ENCODE results near the gene RPS25.
"Not testable (repeated sequence)": the region's sequence is repeated elsewhere in the genome, so short reads cannot be mapped to it uniquely, and the experiment has no call there.

RPS25 gene

GRCh38 chr11:119038884-119039283 is 20.7 kb upstream of the RPS25 start:
- H3K27me3 ChIP-seq (ENCODE audit: insufficient read depth, insufficient read length): no peaks in the 10 kb centered on the region

DNA sequence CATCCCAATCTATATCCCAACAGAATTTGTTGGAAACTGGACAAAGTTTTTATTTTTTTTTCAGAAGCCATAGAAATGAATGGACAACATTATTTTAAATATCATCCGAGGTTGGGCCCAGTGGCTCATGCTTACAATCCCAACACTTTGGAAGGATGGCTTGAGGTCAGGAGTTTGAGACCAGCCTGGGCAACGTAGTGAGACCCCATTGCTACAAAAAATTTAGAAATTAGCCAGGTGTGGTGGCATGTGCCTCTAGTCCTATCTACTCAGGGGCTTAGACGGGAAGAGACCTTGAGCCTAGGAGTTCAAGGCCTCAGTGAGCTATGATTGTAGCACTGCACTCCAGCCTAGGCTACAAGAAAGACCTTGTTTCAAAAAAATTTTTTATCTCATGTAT is 16.7 kb upstream of the RPS25 start:
- no peak overlapping the region for H3K9ac ChIP-seq (ENCODE audit: insufficient read length, low read depth)
- no peaks in the 10 kb centered on the region for H3K27me3 ChIP-seq (ENCODE audit: insufficient read depth, insufficient read length)
- no peaks in the 10 kb centered on the region for H3K36me3 ChIP-seq (ENCODE audit: insufficient read depth, insufficient read length, low read length)
- no peaks in the 10 kb centered on the region for H3K4me1 ChIP-seq (ENCODE audit: insufficient read depth, insufficient read length)
- DNase-seq (ENCODE audit: low read depth, low spot score): no peak
- H3K4me3 ChIP-seq (ENCODE audit: insufficient read length, low read depth): no peak overlapping the region
- no peaks in the 10 kb centered on the region for H3K9me3 ChIP-seq (ENCODE audit: insufficient read depth, low read length)
- TF ChIP-seq SUZ12 (IDR thresholded peaks at IDR 0.05; ENCODE audit: extremely low read depth, insufficient read depth, insufficient read length) (no peak), ZNF274 (IDR thresholded peaks at IDR 0.05; ENCODE audit: low read depth, low read length) (no peak), YY1 (IDR thresholded peaks at IDR 0.05; ENCODE audit: insufficient read depth, insufficient read length) (no peak)

More at GRCh38 chr11:119038884-119039283, 20.7 kb upstream of the RPS25 start:
- H3K4me1 ChIP-seq (ENCODE audit: insufficient read depth, insufficient read length): no peaks in the 10 kb centered on the region
- H3K36me3 ChIP-seq (ENCODE audit: insufficient read depth, insufficient read length, low read length): no peaks in the 10 kb centered on the region
- H3K9me3 ChIP-seq (ENCODE audit: insufficient read depth, low read length): no peaks in the 10 kb centered on the region
- H3K9ac ChIP-seq (ENCODE audit: insufficient read length, low read depth): no peak overlapping the region
- no peak for DNase-seq (ENCODE audit: low read depth, low spot score)
- TF ChIP-seq ZNF274 (IDR thresholded peaks at IDR 0.05; ENCODE audit: low read depth, low read length) (no peak), SUZ12 (IDR thresholded peaks at IDR 0.05; ENCODE audit: extremely low read depth, insufficient read depth, insufficient read length) (no peak)
- no peak overlapping the region for H3K4me3 ChIP-seq (ENCODE audit: insufficient read length, low read depth)

DNA sequence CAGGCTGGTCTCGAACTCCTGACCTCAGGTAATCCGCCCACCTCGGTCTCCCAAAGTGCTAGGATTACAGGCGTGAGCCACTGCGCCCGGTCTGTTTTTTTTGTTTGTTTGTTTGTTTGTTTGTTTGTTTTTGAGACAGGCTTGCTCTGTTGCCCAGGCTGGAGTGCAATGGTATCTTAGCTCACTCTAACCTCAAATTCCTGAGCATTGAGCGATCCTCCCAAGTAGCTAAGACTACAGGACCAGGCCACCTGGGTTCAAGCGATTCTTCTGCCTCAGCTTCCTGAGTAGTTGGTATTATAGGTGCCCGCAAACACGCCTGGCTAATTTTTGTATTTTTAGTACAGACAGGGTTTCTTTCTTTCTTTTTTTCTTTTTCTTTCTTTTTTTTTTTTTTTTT is 15.3 kb upstream of the RPS25 start:
- H3K4me1 ChIP-seq (ENCODE audit: insufficient read depth, insufficient read length); H3K4me3 ChIP-seq (ENCODE audit: insufficient read length, low read depth); H3K27me3 ChIP-seq (ENCODE audit: insufficient read depth, insufficient read length); H3K36me3 ChIP-seq (ENCODE audit: insufficient read depth, insufficient read length, low read length); DNase-seq (ENCODE audit: low read depth, low spot score); H3K9me3 ChIP-seq (ENCODE audit: insufficient read depth, low read length); H3K9ac ChIP-seq (ENCODE audit: insufficient read length, low read depth): not testable (repeated sequence)

- H3K9ac ChIP-seq (ENCODE audit: insufficient read length, low read depth): no peak overlapping the region
- peaks cover 22% of the 10 kb centered on the region for H3K36me3 ChIP-seq (ENCODE audit: insufficient read depth, insufficient read length, low read length)
Measured at GRCh38 chr11:119031912-119032280, 13.8 kb upstream of the RPS25 start.

DNA sequence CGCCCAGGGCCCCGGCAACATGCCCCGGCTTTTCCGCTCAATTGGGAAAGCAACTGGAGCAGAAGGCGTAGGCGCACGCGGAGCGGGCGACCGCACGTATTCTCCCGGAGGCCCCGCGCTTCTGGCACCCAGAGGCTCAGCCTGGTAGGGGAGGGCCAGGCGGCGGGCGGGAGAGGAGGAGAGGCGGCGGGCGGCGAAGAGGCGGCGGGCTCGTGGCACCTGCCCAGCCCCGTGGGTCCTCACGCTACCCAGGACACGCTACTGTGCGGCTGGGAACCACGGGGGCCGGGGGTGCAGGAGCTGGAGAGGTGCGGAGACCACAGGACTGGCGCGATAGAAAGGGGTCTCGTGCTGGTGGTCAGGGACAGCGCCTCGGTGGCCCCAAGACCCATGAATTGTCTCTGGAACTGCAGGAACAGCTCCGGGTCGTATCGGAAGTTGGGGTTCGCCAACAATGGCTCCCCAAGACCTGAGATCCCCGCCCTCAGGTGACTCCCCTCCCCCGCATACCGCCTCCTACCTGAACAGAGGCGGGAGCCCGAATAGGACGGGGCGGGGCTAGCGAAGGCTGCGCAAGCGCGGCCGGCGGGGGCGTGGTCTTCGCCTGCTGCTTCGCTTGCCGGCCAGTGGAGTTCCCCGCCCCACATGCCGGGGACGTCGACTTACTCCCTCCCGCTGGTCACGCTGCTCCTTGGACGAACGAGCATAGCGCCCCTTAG is 12.3 kb upstream of the RPS25 start, which contains the start of gene SLC37A4:
SLC37A4 (minus strand) TSS at position 549 of the 719 bp plus-strand sequence.
- peaks cover 10% of the 10 kb centered on the region for H3K4me1 ChIP-seq (ENCODE audit: insufficient read depth, insufficient read length)
- H3K4me3 ChIP-seq (ENCODE audit: insufficient read length, low read depth): peak within 1 kb of the TSS; percentile 80

More at GRCh38 chr11:119031912-119032280, 13.8 kb upstream of the RPS25 start:
- peaks cover 10% of the 10 kb centered on the region for H3K4me1 ChIP-seq (ENCODE audit: insufficient read depth, insufficient read length)
- no peak overlapping the region for H3K4me3 ChIP-seq (ENCODE audit: insufficient read length, low read depth)
- no peaks in the 10 kb centered on the region for H3K9me3 ChIP-seq (ENCODE audit: insufficient read depth, low read length)
- DNase-seq (ENCODE audit: low read depth, low spot score): no peak
- H3K27me3 ChIP-seq (ENCODE audit: insufficient read depth, insufficient read length): no peaks in the 10 kb centered on the region
- TF ChIP-seq ZNF274 (IDR thresholded peaks at IDR 0.05; ENCODE audit: low read depth, low read length) (no peak), SUZ12 (IDR thresholded peaks at IDR 0.05; ENCODE audit: extremely low read depth, insufficient read depth, insufficient read length) (no peak), YY1 (IDR thresholded peaks at IDR 0.05; ENCODE audit: insufficient read depth, insufficient read length) (no peak)

DNA sequence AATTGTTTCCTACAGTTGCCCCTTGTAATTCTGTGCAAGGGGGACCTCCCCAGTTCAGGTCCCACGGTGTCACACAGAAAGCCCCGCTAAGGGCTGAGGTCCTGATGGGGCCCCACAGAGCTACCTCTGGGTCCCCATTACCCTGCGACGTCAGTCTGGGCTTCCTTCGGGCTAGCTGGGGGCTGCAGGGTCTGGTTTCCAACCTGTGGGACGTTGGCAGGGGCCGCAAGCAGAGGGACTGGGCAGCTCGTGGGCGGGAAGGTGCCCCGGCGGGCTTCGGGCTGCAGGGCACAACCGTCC is 11.8 kb upstream of the RPS25 start:
- H3K27me3 ChIP-seq (ENCODE audit: insufficient read depth, insufficient read length): no peaks in the 10 kb centered on the region
- peaks cover 42% of the 10 kb centered on the region for H3K36me3 ChIP-seq (ENCODE audit: insufficient read depth, insufficient read length, low read length)
- TF ChIP-seq YY1 (IDR thresholded peaks at IDR 0.05; ENCODE audit: insufficient read depth, insufficient read length): no peak
- no peak for TF ChIP-seq ZNF274 (IDR thresholded peaks at IDR 0.05; ENCODE audit: low read depth, low read length)
- no peak for TF ChIP-seq SUZ12 (IDR thresholded peaks at IDR 0.05; ENCODE audit: extremely low read depth, insufficient read depth, insufficient read length)
- H3K9me3 ChIP-seq (ENCODE audit: insufficient read depth, low read length): no peaks in the 10 kb centered on the region
- H3K4me3 ChIP-seq (ENCODE audit: insufficient read length, low read depth): peak overlapping the region; percentile 80
- DNase-seq (ENCODE audit: low read depth, low spot score): no peak
- H3K9ac ChIP-seq (ENCODE audit: insufficient read length, low read depth): peak overlapping the region; percentile 82
- peaks cover 10% of the 10 kb centered on the region for H3K4me1 ChIP-seq (ENCODE audit: insufficient read depth, insufficient read length)

More for the DNA sequence above, 12.3 kb upstream of the RPS25 start, which contains the start of gene SLC37A4:
- H3K27me3 ChIP-seq (ENCODE audit: insufficient read depth, insufficient read length): no peaks in the 10 kb centered on the region
- H3K9ac ChIP-seq (ENCODE audit: insufficient read length, low read depth): peak within 1 kb of the TSS; percentile 82
- DNase-seq (ENCODE audit: low read depth, low spot score): peak; percentile 99
- H3K9me3 ChIP-seq (ENCODE audit: insufficient read depth, low read length): no peaks in the 10 kb centered on the region
- no peak for TF ChIP-seq ZNF274 (IDR thresholded peaks at IDR 0.05; ENCODE audit: low read depth, low read length)
- TF ChIP-seq YY1 (IDR thresholded peaks at IDR 0.05; ENCODE audit: insufficient read depth, insufficient read length): no peak
- peaks cover 37% of the 10 kb centered on the region for H3K36me3 ChIP-seq (ENCODE audit: insufficient read depth, insufficient read length, low read length)

DNA sequence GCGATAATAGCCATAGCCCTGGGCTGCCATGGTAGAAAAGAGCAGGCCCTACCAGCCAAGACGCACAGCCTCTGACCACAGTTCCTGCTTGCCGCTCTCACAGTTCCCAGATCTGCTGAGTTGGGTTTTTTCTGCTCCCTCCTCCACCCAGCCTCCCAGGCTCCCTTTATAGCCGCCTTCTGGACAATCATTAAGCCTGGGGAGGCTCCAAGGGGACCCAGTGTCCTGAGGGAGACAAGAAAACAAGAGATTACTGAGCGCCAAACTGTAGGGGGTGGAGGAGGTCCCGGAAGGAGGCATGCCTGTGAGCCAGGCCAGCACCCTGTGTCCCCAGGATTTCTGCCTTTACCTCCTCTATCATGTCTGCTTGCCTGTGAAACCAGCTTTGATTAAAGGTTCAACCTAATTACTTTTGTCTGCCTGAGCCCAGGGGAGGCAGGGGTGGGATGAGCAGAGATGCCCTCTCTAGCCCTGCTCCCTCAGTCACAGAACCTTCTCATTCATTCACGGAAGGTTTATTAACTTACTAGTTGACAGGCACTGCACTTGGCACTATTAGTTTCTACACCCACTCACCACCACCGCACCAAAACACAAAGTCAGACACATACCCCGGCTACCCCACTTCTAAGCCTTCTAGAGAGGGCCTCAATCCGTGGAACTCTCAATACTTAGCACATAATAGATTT is 11.3 kb upstream of the RPS25 start:
- TF ChIP-seq ZNF274 (IDR thresholded peaks at IDR 0.05; ENCODE audit: low read depth, low read length) (no peak), YY1 (IDR thresholded peaks at IDR 0.05; ENCODE audit: insufficient read depth, insufficient read length) (no peak), SUZ12 (IDR thresholded peaks at IDR 0.05; ENCODE audit: extremely low read depth, insufficient read depth, insufficient read length) (no peak)
- Histone ChIP-seq H3K9me3 (ENCODE audit: insufficient read depth, low read length) (no peaks in the 10 kb centered on the region), H3K4me3 (ENCODE audit: insufficient read length, low read depth) (peak overlapping the region; percentile 80), H3K27me3 (ENCODE audit: insufficient read depth, insufficient read length) (no peaks in the 10 kb centered on the region), H3K9ac (ENCODE audit: insufficient read length, low read depth) (peak overlapping the region; percentile 82), H3K36me3 (ENCODE audit: insufficient read depth, insufficient read length, low read length) (peaks cover 47% of the 10 kb centered on the region), H3K4me1 (ENCODE audit: insufficient read depth, insufficient read length) (peaks cover 10% of the 10 kb centered on the region)
- DNase-seq (ENCODE audit: low read depth, low spot score): no peak
